ENCODE measurements around the gene RPS6KL1. TPM values are rescaled to one million over a fixed set of nuclear protein-coding genes. Genes with fewer than 3 reads are reported as not detected.

The RPS6KL1 gene
- polyA plus RNA-seq, 2 of the 4 experiments (the other 2 are of a cell fraction) = 0.32 to 0.99 TPM

DNA sequence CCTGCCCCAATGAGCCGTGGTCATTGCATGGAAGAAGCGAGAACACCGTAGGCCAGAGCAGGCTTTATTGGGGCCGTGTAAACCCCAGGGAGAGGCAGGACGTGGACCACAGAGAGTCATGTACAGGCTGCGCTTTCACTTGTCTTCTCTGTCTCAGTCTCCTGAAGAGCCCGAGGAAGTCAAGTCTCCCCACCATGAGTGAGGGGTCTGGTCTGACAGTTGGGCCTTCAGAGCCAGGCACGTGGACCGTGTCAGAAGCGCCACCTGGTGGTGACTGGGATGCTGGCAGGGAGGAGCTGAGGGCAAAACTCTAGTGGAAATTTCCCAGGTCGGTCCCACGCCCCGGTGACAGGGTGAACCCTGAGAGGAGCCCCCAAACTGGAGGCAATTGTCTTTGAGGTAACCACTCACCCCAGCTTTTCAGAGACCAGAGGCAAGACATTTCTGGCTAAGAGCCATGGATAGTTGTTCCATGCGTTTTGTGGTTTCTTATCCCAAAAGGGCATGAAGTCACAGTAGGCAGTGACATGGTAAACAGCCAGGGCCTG is 17.4 kb downstream of the RPS6KL1 start (continued):
- TF ChIP-seq BCL3 (IDR thresholded peaks at IDR 0.05) (no peak), FOXS1 (CRISPR knock-in tag; IDR thresholded peaks at IDR 0.05) (no peak), SMC3 (IDR thresholded peaks at IDR 0.05) (peak; percentile 82)

- POLR2A ChIA-PET = interaction anchor here (0.6 to 2.0 kb wide), 3 partner anchors 11 to 44 kb away, joined by 3 to 9 read pairs (median 4); no protein-coding TSS in a partner anchor
- ATAC-seq = no peak; a peak in 1 of 6 replicates
- TF ChIP-seq ZC3H11A (IDR thresholded peaks at IDR 0.05) (no peak), CHD2 (IDR thresholded peaks at IDR 0.05; ENCODE audit: low read length, partially characterized antibody) (no peak), FOXS1 (CRISPR knock-in tag; IDR thresholded peaks at IDR 0.05) (no peak), ELK1 (IDR thresholded peaks at IDR 0.05; ENCODE audit: low read depth, low read length) (no peak)
Observed at GRCh38 chr14:74904635-74905503, 18.2 kb downstream of the RPS6KL1 start.

GRCh38 chr14:74902941-74903705 is 19.9 kb downstream of the RPS6KL1 start:
- no peak for DNase-seq (ENCODE audit: low read depth in 1 of 2, low spot score in 1 of 2)
- ATAC-seq = no peak
- Histone ChIP-seq H3K4me1 (no peaks in the 10 kb centered on the region; the same call in 2 of the 3 replicates), H3K27ac (no peak overlapping the region), H3K9me3 (no peaks in the 10 kb centered on the region), H3K4me2 (no peak overlapping the region), H3K4me3 (no peak overlapping the region)
- ChIA-PET POLR2A (no interaction called here), CTCF (interaction anchor here (0.6 to 15.6 kb wide), 3 partner anchors 4 to 459 kb away, joined by 3 to 173 read pairs (median 173); no protein-coding TSS in a partner anchor)
- FAIRE-seq = no peak
- no peak for TF ChIP-seq ESRRA (IDR thresholded peaks at IDR 0.05; ENCODE audit: borderline replicate concordance, low read length)
- no peak for TF ChIP-seq POLR2AphosphoS2 (conservative IDR thresholded peaks at IDR 0.05; ENCODE audit: low read length)
- TF ChIP-seq NFE2L2 (conservative IDR thresholded peaks at IDR 0.05; ENCODE audit: low read length) = no peak
- TF ChIP-seq, protein P1, sequence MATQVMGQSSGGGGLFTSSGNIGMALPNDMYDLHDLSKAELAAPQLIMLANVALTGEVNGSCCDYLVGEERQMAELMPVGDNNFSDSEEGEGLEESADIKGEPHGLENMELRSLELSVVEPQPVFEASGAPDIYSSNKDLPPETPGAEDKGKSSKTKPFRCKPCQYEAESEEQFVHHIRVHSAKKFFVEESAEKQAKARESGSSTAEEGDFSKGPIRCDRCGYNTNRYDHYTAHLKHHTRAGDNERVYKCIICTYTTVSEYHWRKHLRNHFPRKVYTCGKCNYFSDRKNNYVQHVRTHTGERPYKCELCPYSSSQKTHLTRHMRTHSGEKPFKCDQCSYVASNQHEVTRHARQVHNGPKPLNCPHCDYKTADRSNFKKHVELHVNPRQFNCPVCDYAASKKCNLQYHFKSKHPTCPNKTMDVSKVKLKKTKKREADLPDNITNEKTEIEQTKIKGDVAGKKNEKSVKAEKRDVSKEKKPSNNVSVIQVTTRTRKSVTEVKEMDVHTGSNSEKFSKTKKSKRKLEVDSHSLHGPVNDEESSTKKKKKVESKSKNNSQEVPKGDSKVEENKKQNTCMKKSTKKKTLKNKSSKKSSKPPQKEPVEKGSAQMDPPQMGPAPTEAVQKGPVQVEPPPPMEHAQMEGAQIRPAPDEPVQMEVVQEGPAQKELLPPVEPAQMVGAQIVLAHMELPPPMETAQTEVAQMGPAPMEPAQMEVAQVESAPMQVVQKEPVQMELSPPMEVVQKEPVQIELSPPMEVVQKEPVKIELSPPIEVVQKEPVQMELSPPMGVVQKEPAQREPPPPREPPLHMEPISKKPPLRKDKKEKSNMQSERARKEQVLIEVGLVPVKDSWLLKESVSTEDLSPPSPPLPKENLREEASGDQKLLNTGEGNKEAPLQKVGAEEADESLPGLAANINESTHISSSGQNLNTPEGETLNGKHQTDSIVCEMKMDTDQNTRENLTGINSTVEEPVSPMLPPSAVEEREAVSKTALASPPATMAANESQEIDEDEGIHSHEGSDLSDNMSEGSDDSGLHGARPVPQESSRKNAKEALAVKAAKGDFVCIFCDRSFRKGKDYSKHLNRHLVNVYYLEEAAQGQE (IDR thresholded peaks at IDR 0.05) = no peak
- TF ChIP-seq, protein P2, sequence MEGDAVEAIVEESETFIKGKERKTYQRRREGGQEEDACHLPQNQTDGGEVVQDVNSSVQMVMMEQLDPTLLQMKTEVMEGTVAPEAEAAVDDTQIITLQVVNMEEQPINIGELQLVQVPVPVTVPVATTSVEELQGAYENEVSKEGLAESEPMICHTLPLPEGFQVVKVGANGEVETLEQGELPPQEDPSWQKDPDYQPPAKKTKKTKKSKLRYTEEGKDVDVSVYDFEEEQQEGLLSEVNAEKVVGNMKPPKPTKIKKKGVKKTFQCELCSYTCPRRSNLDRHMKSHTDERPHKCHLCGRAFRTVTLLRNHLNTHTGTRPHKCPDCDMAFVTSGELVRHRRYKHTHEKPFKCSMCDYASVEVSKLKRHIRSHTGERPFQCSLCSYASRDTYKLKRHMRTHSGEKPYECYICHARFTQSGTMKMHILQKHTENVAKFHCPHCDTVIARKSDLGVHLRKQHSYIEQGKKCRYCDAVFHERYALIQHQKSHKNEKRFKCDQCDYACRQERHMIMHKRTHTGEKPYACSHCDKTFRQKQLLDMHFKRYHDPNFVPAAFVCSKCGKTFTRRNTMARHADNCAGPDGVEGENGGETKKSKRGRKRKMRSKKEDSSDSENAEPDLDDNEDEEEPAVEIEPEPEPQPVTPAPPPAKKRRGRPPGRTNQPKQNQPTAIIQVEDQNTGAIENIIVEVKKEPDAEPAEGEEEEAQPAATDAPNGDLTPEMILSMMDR (IDR thresholded peaks at IDR 0.05) = no peak
- no peak for TF ChIP-seq ZNF302 (CRISPR knock-in tag; IDR thresholded peaks at IDR 0.05)
- no peak for TF ChIP-seq CBX8 (IDR thresholded peaks at IDR 0.05)
- TF ChIP-seq EP300 (IDR thresholded peaks at IDR 0.05) = no peak
- no peak for TF ChIP-seq NPAS2 (CRISPR knock-in tag; IDR thresholded peaks at IDR 0.05; ENCODE audit: borderline replicate concordance)
- no peak for TF ChIP-seq HES2 (IDR thresholded peaks at IDR 0.05)
- TF ChIP-seq CBX2 (IDR thresholded peaks at IDR 0.05; ENCODE audit: borderline replicate concordance, low read depth) = no peak
- TF ChIP-seq ZFP36 (IDR thresholded peaks at IDR 0.05; ENCODE audit: borderline replicate concordance, partially characterized antibody) = no peak
- no peak for TF ChIP-seq HEYL (CRISPR knock-in tag; IDR thresholded peaks at IDR 0.05)
- TF ChIP-seq ELK1 (IDR thresholded peaks at IDR 0.05; ENCODE audit: low read depth, low read length) = no peak
- TF ChIP-seq HOXA7 (CRISPR knock-in tag; IDR thresholded peaks at IDR 0.05) = no peak
- WGBS (ENCODE audit: missing lambda C conversion rate) = 75% methylated on average over 10 of the region's 10 CpGs

More at GRCh38 chr14:74904635-74905503, 18.2 kb downstream of the RPS6KL1 start:
- Histone ChIP-seq H3K27ac (no peak overlapping the region), H3K9me3 (no peaks in the 10 kb centered on the region), H3K4me1 (no peaks in the 10 kb centered on the region; the same call in 2 of the 3 replicates), H3K4me3 (no peak overlapping the region), H3K4me2 (no peak overlapping the region)
- 90% methylated on average over 6 of the region's 6 CpGs for WGBS (ENCODE audit: missing lambda C conversion rate)
- FAIRE-seq (no peak), DNase-seq (ENCODE audit: low read depth in 1 of 2, low spot score in 1 of 2) (no peak)
- CTCF ChIA-PET = interaction anchor here (0.5 to 12.5 kb wide), 35 partner anchors 10 to 1006 kb away, joined by 3 to 226 read pairs (median 5); partner anchors contain the start of genes ACYP1, DLST, PGF and PROX2

Measured in A549 (cell line).